HG02798 (cell line): ENCODE data around the gene MIAT.

Source experiments
- ATAC-seq: cut with Tn5 transposase; IDR thresholded peaks from one replicate; pipeline ENCODE4 v1.9.1; 2021; ENCODE audit warnings: mild to moderate bottlenecking; ENCODE audit not compliant: unreplicated experiment, poor library complexity

Gene MIAT

GRCh38 chr22:26629988-26630761, 27.2 kb upstream of the MIAT start:
- ATAC-seq: no peak

- no peak for ATAC-seq
Measured at GRCh38 chr22:26631282-26631681, 26.1 kb upstream of the MIAT start.

- no peak for ATAC-seq
Measured at GRCh38 chr22:26632422-26633155, 24.8 kb upstream of the MIAT start.

GRCh38 chr22:26634189-26634588, 23.2 kb upstream of the MIAT start:
- ATAC-seq: no peak

GRCh38 chr22:26635117-26635516, 22.3 kb upstream of the MIAT start:
- ATAC-seq: no peak

GRCh38 chr22:26636296-26636695, 21.1 kb upstream of the MIAT start:
- no peak for ATAC-seq

- no peak for ATAC-seq
Measured at GRCh38 chr22:26642465-26643417, 14.6 kb upstream of the MIAT start.

- ATAC-seq: no peak
Measured at GRCh38 chr22:26643418-26644100, 13.8 kb upstream of the MIAT start.

- ATAC-seq: no peak
Measured at GRCh38 chr22:26646158-26646557, 11.2 kb upstream of the MIAT start.

GRCh38 chr22:26648011-26648497, 9.3 kb upstream of the MIAT start:
- ATAC-seq: no peak

GRCh38 chr22:26648528-26649388, 8.6 kb upstream of the MIAT start:
- ATAC-seq: no peak

GRCh38 chr22:26650722-26651421, 6.5 kb upstream of the MIAT start:
- ATAC-seq: no peak

- no peak for ATAC-seq
Measured at GRCh38 chr22:26651815-26652214, 5.6 kb upstream of the MIAT start.

GRCh38 chr22:26658161-26658560, 773 bp downstream of the MIAT start:
- ATAC-seq: no peak

GRCh38 chr22:26658671-26659478, 1.5 kb downstream of the MIAT start:
- ATAC-seq: peak; percentile 73

- ATAC-seq: no peak
Measured at GRCh38 chr22:26660356-26660755, 3.0 kb downstream of the MIAT start.

GRCh38 chr22:26660961-26661578, 3.7 kb downstream of the MIAT start:
- no peak for ATAC-seq
